Loucy (cell line): ENCODE results near the gene RACGAP1.

Experiments
- CTCF ChIP-seq: fragments of 200-600 bp; sonication (generic); conservative IDR thresholded peaks from 2 replicates; pipeline ENCODE4 v1.5.1; 2014; ENCODE audit warnings: mild to moderate bottlenecking, antibody characterized with exemption, low read length
- EZH2phosphoT487 ChIP-seq: fragments of 200-600 bp; IDR thresholded peaks from 2 replicates; pipeline ENCODE4 v1.6.1; 2018; ENCODE audit warnings: antibody characterized with exemption, mild to moderate bottlenecking, moderate library complexity, borderline replicate concordance

GRCh38 chr12:50058743-50059312 is 33.5 kb upstream of the RACGAP1 start:
- TF ChIP-seq EZH2phosphoT487 (no peak), CTCF (no peak)
